Testis (tissue), 3 donors: ENCODE results near the gene THBD. TPM values are rescaled to one million over a fixed set of nuclear protein-coding genes. Genes with fewer than 3 reads are reported as not detected.

Experiments
- DNase-seq: peaks from one replicate; pipeline ENCODE4 v3.0.0-alpha.2; 2019
- H3K27ac ChIP-seq, 2 donors: fragments of 200-600 bp; sonication (generic); one replicate each; pipeline ENCODE4 v1.5.1; 2019
- H3K27me3 ChIP-seq: fragments of 200-600 bp; sonication (generic); one replicate; pipeline ENCODE4 v1.5.1; 2019
- H3K36me3 ChIP-seq: fragments of 200-600 bp; sonication (generic); one replicate; pipeline ENCODE4 v1.5.1; 2017; ENCODE audit warnings: low read depth; ENCODE audit errors: missing control alignments
- H3K4me1 ChIP-seq: fragments of 200-600 bp; sonication (generic); one replicate; pipeline ENCODE4 v1.5.1; 2019
- H3K4me3 ChIP-seq, 2 donors: fragments of 200-600 bp; sonication (generic); one replicate each; pipeline ENCODE4 v1.5.1; 2017 to 2019
- H3K9me3 ChIP-seq: fragments of 200-600 bp; sonication (generic); one replicate; pipeline ENCODE4 v1.5.1; 2017
- POLR2A ChIP-seq: fragments of 450-650 bp; IDR thresholded peaks from one replicate; pipeline ENCODE4 v1.6.1; 2017; ENCODE audit warnings: antibody characterized with exemption, mild to moderate bottlenecking, moderate library complexity
- WGBS, 2 donors: methylation state at CpG; one replicate each; pipeline ENCODE4 v1.1.5; 2018; 5-methylcytosine and 5-hydroxymethylcytosine counted together
- intact Hi-C: fragments of 100-400 bp; cut with DNase I; formaldehyde crosslinking; loops from one replicate; pipeline ENCODE4 v1.15.1; 2023; ENCODE audit warnings: low total_unique reads
- polyA plus RNA-seq: library from polyadenylated mRNA; stranded (reverse); fragments of 350-450 nt; fragmentation: Illumina TruSeq; extraction: RNeasy Lipid Tissue Mini Kit (QIAGEN cat#74804); gene quantifications from one replicate; pipeline ENCODE4 v1.2.3, GENCODE V29; 2014; ENCODE audit warnings: low read depth, low replicate concordance; ENCODE audit not compliant: insufficient read depth
- total RNA-seq, 2 donors: library from RNA; depleted of rRNA; stranded (reverse); fragments of >200 nt; gene quantifications; one replicate each; pipeline ENCODE4 v1.2.3, GENCODE V29; 2016
- TF ChIP-seq, protein P1 (sequence below), 3 experiments: fragments of 450-650 bp in 2 of 3; fragments of 200-600 bp in 1 of 3; sonication (generic) in 1 of 3; IDR thresholded peaks; one replicate each; pipeline ENCODE4 v1.5.1; 2016 to 2019; ENCODE audit warnings: antibody characterized with exemption in 3 of 3, mild to moderate bottlenecking in 2 of 3, moderate library complexity in 1 of 3

Gene THBD
- total and polyA plus RNA-seq, 3 donors from 2014 or later, result 11.0 to 65.0 (median 22.4) TPM

DNA sequence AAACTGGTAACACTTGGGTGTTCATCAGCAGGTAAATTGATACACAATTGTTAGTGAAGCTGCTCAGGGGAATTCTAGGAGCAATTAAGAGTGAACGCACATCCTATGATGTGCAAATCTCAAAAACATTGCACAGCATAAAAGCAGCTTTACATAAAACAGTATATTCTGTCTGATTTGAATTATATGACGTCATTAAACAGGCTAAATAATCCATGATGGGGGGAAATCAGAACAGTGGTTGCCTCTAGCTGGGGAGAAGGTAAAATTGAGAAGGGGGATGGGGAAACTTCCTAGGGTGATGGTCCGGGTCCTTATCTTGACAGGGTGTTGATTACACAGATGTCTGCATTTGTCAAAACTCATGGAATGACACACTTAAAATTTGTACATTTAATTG is 17.3 kb upstream of the THBD start:
- Histone ChIP-seq H3K27ac (no peak overlapping the region), H3K36me3 (no peaks in the 10 kb centered on the region), H3K4me3 (no peak overlapping the region), H3K4me1 (peaks cover 7% of the 10 kb centered on the region), H3K27me3 (no peaks in the 10 kb centered on the region), H3K9me3 (no peaks in the 10 kb centered on the region)
- WGBS, 2 donors, result 78 to 87% methylated on average over 3 of the region's 3 CpGs
- intact Hi-C loops, result loop anchor here (10.0 kb wide), 1 partner anchor 372 kb away; no protein-coding TSS in a partner anchor
- DNase-seq, result no peak
- TF ChIP-seq, protein P1, sequence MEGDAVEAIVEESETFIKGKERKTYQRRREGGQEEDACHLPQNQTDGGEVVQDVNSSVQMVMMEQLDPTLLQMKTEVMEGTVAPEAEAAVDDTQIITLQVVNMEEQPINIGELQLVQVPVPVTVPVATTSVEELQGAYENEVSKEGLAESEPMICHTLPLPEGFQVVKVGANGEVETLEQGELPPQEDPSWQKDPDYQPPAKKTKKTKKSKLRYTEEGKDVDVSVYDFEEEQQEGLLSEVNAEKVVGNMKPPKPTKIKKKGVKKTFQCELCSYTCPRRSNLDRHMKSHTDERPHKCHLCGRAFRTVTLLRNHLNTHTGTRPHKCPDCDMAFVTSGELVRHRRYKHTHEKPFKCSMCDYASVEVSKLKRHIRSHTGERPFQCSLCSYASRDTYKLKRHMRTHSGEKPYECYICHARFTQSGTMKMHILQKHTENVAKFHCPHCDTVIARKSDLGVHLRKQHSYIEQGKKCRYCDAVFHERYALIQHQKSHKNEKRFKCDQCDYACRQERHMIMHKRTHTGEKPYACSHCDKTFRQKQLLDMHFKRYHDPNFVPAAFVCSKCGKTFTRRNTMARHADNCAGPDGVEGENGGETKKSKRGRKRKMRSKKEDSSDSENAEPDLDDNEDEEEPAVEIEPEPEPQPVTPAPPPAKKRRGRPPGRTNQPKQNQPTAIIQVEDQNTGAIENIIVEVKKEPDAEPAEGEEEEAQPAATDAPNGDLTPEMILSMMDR (IDR thresholded peaks at IDR 0.05), result no peak
- TF ChIP-seq POLR2A, result no peak

GRCh38 chr20:23065266-23066201 is 16.1 kb upstream of the THBD start:
- Histone ChIP-seq H3K9me3 (no peaks in the 10 kb centered on the region), H3K27me3 (no peaks in the 10 kb centered on the region), H3K4me3 (no peak overlapping the region), H3K36me3 (no peaks in the 10 kb centered on the region), H3K27ac (no peak overlapping the region), H3K4me1 (peaks cover 18% of the 10 kb centered on the region)
- intact Hi-C loops, result loop anchor here (10.0 kb wide), 1 partner anchor 371 kb away; no protein-coding TSS in a partner anchor
- no peak for TF ChIP-seq POLR2A
- TF ChIP-seq, protein P1 (IDR thresholded peaks at IDR 0.05), result no peak
- 78 to 86% methylated on average over 9 of the region's 9 CpGs for WGBS, 2 donors
- DNase-seq, result no peak

GRCh38 chr20:23063581-23063980 is 14.1 kb upstream of the THBD start:
- DNase-seq, result no peak
- intact Hi-C loops, result loop anchor here (10.0 kb wide), 1 partner anchor 369 kb away; no protein-coding TSS in a partner anchor
- Histone ChIP-seq H3K4me3 (no peak overlapping the region), H3K9me3 (no peaks in the 10 kb centered on the region), H3K27ac (no peak overlapping the region), H3K36me3 (no peaks in the 10 kb centered on the region), H3K27me3 (no peaks in the 10 kb centered on the region), H3K4me1 (peaks cover 24% of the 10 kb centered on the region)
- TF ChIP-seq POLR2A, result no peak
- TF ChIP-seq, protein P1 (IDR thresholded peaks at IDR 0.05), result no peak
- WGBS, 2 donors, result 80 to 85% methylated on average over 2 of the region's 2 CpGs

- H3K27me3 ChIP-seq, result no peaks in the 10 kb centered on the region
- TF ChIP-seq, protein P1 (IDR thresholded peaks at IDR 0.05), result no peak
- no peak for TF ChIP-seq POLR2A
- intact Hi-C loops, result loop anchor here (10.0 kb wide), 1 partner anchor 368 kb away; no protein-coding TSS in a partner anchor
- no peaks in the 10 kb centered on the region for H3K36me3 ChIP-seq
- WGBS, 2 donors, result 81 to 87% methylated on average over 3 of the region's 3 CpGs
- no peak for DNase-seq
- H3K4me3 ChIP-seq, result no peak overlapping the region
- H3K4me1 ChIP-seq, result peaks cover 24% of the 10 kb centered on the region
- H3K9me3 ChIP-seq, result no peaks in the 10 kb centered on the region
- H3K27ac ChIP-seq, result no peak overlapping the region
Measured at GRCh38 chr20:23063168-23063567, 13.7 kb upstream of the THBD start.
